Esophagus squamous epithelium (tissue), 4 donors: Measurements from ENCODE around the gene POGLUT2.

Experiments
- POLR2A ChIP-seq, 4 donors: fragments of 450-650 bp; IDR thresholded peaks; one replicate each; pipeline ENCODE4 v1.6.1; 2017; ENCODE audit warnings: antibody characterized with exemption in 4 of 4, mild to moderate bottlenecking in 4 of 4, moderate library complexity in 3 of 4
- TF ChIP-seq, protein P1 (sequence below), 6 experiments: fragments of 450-650 bp in 4 of 6; fragments of 200-600 bp in 2 of 6; sonication (generic) in 2 of 6; IDR thresholded peaks; one replicate each; pipeline ENCODE4 v1.5.1; 2016 to 2019; ENCODE audit warnings: antibody characterized with exemption in 6 of 6, mild to moderate bottlenecking in 4 of 6, moderate library complexity in 4 of 6

- TF ChIP-seq, protein P1, sequence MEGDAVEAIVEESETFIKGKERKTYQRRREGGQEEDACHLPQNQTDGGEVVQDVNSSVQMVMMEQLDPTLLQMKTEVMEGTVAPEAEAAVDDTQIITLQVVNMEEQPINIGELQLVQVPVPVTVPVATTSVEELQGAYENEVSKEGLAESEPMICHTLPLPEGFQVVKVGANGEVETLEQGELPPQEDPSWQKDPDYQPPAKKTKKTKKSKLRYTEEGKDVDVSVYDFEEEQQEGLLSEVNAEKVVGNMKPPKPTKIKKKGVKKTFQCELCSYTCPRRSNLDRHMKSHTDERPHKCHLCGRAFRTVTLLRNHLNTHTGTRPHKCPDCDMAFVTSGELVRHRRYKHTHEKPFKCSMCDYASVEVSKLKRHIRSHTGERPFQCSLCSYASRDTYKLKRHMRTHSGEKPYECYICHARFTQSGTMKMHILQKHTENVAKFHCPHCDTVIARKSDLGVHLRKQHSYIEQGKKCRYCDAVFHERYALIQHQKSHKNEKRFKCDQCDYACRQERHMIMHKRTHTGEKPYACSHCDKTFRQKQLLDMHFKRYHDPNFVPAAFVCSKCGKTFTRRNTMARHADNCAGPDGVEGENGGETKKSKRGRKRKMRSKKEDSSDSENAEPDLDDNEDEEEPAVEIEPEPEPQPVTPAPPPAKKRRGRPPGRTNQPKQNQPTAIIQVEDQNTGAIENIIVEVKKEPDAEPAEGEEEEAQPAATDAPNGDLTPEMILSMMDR (IDR thresholded peaks at IDR 0.05) = no peak
- TF ChIP-seq POLR2A (IDR thresholded peaks at IDR 0.05) = no peak
Measured at GRCh38 chr13:102742101-102742500, 56.7 kb downstream of the POGLUT2 start.
